GM19455 (cell line): ENCODE measurements around the gene OXT.

Experiments used
- ATAC-seq: cut with Tn5 transposase; IDR thresholded peaks from one replicate; pipeline ENCODE4 v1.9.1; 2021; ENCODE audit not compliant: unreplicated experiment

The OXT gene

GRCh38 chr20:3084283-3084985 is 13.0 kb downstream of the OXT start, which contains the start of gene AVP:
Gene AVP (minus strand): TSS chr20:3084724. CDS start chr20:3084674, 50 bp downstream.
- no peak for ATAC-seq

DNA sequence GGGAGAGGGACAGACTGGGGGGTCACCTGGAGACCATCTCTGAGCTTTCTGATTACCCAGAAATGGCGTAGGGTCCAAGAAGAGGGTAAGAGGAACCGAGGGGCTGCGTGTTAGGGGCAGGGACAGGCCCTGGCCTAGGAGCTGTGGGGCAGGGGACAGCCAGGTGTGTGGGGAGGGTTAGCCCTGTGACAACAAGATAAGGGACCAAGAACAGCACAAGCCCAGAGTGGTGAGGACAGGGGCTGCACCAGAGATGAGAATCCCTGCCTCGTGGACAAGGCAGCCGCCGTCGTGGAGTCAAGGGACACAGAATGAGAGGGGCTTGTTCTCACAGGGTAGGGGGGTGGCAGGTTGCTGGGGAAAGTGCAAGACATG is 13.6 kb downstream of the OXT start:
- ATAC-seq, result no peak

- no peak for ATAC-seq
These were observed 14.2 kb downstream of the OXT start for GRCh38 chr20:3085571-3086072.

DNA sequence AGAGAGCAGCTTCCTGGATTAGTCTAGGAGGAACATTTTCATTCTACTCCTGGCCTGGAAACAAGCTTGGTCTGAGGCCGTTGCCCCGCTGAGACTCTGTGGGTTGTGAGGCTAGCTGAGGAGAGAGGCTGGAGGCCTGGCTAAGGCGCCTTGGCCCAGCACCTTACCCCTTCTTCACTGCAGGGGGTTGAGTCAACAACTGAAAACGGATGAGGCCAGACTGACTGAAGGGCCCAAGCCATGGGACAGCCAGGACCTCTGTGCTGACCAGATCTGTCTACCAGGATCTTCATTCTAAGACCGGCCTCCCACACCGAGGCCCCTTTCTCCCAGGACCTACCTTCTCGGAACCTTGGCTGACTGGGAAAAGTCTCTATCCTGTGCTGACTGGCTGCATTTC is 16.6 kb downstream of the OXT start:
- no peak for ATAC-seq

DNA sequence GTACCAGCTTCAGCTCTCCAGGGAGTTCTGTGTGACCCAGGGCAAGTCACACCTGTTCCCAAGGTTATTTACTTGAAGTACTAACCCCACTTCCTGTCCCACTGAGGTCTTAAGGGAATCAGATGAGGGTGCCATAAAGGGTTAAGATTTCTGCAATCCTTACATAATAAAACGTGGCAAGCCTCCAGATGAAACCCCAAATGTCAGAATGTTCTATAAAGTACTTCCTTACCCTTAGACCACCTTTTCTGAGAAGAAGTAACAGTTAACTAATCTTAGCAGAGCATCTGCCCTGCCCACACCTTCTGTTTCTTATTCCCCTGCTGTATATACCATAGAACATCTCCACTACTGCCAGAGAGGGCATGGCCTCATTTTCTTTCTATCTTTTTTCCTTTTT is 19.1 kb downstream of the OXT start:
- no peak for ATAC-seq

DNA sequence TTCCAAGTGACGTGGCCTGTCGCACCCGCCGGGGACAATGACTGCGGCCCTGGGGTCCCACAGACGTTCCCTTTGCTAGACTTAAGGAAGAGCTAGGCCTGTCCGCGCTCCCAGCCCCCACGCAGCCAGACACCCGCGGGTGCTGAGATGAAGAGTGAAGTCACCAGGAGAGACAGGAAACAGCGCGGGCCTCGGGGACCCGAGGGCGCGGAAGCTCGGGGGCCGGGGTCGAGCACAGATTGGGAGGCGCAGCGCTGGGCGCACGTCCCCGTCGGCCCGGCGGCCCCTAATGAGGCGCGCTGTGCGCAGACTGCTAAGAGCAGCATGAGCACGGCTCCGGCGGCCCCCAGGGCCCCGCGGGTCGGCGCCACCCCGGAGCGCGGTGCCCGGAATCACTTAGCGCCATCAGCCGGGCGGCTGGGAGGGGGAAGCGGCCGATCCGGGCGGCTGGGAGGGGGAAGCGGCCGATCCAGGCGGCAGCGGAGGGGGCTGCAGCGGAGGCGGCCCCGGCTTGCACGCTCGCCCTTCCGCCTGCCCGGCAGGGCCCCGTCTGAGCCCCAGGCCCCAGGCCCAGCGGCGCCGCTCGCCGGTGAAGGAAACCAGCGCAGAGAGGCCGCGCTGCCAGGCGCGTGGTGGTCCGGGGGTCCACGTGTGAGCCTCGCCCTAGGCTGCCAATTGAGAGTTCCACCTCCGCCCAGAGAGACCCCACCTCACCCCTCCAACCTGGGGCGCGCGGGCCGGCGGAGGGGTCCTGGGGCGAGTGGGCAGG is 21.4 kb downstream of the OXT start:
- ATAC-seq, result no peak

DNA sequence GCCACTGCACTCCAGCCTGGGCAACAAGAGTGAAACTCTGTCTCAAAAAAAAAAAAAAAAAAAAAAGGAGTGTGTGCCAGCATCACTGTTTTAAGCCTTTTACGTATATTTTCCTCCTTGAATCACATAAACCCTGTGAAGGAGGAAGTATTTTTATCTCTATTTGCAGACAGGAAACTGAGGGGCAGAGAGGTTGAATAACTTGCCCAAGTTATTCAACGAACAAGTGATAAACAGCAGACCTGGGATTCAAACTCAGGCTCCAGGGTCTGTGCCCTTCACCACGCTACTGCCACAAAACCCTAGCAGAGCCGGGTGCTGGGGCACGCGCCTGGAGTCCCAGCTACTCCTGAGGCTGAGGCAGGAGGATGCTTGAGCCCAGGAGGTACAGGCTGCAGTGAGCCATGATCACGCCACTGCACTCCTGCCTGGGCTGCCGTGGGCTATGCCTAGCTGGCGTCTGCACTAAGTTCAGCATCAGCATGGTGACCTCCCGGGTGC is 22.5 kb downstream of the OXT start:
- no peak for ATAC-seq

DNA sequence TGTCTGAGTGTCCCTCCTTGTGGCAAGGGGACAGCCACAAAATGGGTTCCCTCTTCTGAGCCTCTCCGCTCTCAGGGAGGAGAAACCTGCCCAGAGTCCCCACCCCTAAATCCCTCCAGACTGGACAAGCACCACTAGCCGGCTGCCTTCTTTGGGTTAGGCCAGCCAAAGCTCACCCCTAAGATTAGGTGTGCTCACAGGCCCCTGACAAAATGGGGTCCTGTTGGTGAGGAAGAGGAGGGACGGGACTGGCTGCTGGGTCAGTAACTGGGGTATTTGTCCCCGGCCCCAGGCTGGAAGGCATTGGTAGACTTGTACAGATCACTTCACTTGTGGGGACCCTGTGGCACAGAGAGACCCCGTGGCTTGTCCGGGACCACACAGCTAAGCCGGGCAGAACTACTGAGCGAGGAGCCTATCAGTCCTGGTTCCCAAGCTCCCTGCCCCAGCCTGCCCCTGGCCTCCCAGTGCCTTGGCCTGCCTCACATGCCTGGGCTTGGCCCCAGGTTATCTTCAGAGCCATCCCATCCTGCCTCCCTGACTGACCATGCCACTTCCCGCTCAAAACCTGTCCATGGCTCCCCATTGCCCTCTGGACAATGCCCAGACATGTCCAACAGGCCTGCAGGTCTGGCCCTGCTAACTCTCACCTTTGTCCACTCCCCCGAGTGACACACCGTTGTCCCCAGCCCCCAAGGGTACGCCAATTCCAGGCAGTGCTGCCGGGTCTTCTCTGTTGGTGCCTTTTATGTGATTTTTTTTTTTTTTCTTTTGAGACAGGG is 23.6 kb downstream of the OXT start:
- no peak for ATAC-seq

DNA sequence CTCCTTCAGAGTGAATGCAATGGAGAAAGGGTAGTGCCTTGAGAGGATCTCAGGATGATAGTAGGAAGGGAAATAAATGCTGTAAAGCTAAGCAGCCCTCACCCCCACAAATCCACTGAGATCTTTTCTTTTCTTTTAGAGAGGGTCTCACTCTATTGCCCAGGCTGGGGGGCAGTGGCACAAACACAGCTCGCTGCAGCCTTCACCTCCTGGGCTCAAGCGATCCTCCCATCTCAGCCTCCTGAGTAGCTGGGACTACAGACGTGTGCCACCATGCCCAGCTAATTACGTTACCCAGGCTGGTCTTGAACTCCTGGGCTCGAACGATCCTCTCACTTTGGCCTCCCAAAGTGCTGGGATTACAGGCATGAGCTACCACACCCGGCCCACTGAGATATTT is 29.1 kb downstream of the OXT start:
- ATAC-seq, result no peak

GRCh38 chr20:3101251-3101650 is 29.8 kb downstream of the OXT start:
- ATAC-seq, result no peak

- ATAC-seq, result no peak
These were observed 30.5 kb downstream of the OXT start for GRCh38 chr20:3101737-3102574.

DNA sequence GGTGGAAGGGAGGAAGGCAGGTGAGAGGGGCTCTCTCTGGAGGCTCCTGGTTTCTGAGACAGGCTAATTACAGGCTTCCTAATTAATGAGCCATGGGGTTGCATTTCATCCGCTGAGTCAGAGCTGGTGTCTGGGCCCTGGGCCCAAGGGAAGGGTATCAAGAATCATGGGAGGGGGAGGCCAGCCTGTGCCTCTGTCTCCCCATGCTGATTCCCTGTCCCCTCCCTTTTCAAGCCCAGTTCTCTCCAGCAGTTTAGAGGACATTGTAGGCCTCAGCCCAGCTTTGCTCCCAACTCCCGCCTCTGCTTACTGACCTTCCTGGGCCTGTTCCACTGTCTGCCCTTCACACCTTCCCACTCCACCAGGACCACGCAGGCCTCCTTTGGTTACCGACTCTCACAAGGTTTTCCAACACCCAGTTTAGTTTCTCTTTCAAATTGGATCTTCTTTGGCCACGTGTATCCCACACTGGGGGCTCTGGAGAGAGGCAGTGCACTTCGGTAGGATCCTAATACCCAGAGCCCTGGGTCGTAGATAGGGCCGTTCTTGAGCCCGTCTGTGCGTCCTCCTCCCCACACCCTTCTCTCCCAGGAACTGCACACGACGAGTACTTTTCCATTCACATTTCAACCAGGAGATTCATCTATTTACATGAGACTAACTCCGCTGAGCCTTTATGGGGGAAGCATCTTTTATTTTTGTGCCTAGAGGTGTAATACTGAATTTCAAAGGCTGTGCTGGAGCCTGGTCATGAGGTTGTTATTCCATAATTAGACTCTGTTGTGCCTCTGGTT is 31.4 kb downstream of the OXT start:
- no peak for ATAC-seq

- no peak for ATAC-seq
These were observed 32.1 kb downstream of the OXT start for GRCh38 chr20:3103369-3104032.

GRCh38 chr20:3105256-3106137 is 34.1 kb downstream of the OXT start:
- no peak for ATAC-seq

DNA sequence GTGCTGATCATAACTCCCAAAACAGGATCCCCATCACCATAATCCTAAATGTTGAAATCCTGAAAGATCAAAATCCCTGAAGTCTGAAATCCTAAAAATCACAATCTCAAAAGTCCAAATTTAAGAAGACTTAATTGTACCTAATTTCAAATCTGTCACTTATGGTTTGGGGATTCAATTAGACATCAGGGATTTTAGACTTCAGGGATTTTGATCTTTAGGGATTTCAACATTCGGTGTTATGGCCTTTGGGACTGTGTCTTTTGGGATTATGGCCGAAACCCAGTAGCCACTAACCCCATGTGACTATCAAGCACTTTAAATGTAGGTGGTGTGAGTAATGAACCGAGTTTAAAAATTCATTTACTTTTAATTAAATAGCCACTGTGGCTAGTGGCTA is 34.8 kb downstream of the OXT start:
- no peak for ATAC-seq

- no peak for ATAC-seq
These were observed 35.4 kb downstream of the OXT start for GRCh38 chr20:3106658-3107463.

DNA sequence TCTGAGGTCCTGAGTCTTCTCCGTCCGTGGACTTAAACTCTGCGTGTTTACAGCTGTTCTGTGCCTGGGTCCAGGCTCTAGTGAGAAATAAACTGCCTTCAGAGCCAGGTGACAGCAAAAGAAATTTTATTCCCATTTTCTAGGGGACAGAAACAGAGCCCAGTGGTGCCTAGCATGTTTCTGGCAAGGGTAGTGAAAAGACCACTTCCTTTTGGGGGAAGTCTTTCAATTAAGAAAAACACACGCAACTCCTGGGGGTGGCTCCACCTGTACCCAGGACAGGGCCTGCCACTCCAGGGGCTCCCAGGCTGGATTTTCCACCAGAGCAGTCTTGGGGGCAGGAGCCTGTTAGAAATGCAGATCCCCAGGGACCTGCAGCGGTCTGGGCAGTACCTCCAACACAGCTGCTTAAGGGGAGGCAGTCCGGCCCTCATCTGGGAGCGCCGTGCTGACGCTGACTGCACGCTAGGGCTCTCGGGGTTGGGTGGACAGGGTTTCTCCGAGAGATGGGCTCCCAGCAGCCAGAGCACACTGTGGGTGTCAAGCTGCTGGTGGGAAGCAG is 36.1 kb downstream of the OXT start:
- no peak for ATAC-seq
